Spleen (tissue), 11 donors: ENCODE measurements around the gene TICRR. TPM values are rescaled to one million over a fixed set of nuclear protein-coding genes. Genes with fewer than 3 reads are reported as not detected.

Experiments
- DNase-seq: peaks from one replicate; pipeline ENCODE4 v3.0.0-alpha.2; 2020
- H3K27ac ChIP-seq, 8 donors: fragments of 200-600 bp; sonication (generic) in 7 of 8; 1 replicate in 4 of 8; 2 replicates in 4 of 8; pipeline versions ENCODE4 v1.5.0 to v1.8.0; 2016 to 2021; ENCODE audit warnings: inconsistent platforms in 4 of 8, mild to moderate bottlenecking in 4 of 8, moderate library complexity in 1 of 8
- H3K27me3 ChIP-seq, 7 donors: fragments of 200-600 bp; sonication (generic) in 6 of 7; replicated peaks in 1 of 7; 1 replicate in 4 of 7; 2 replicates in 3 of 7; pipeline versions ENCODE4 v1.5.0 to v1.8.0; 2016 to 2021; ENCODE audit warnings: inconsistent platforms in 3 of 7, mild to moderate bottlenecking in 1 of 7
- H3K36me3 ChIP-seq, 6 donors: fragments of 200-600 bp; sonication (generic) in 5 of 6; 1 replicate in 4 of 6; 2 replicates in 2 of 6; pipeline versions ENCODE4 v1.5.0 to v1.8.0; 2016 to 2021; ENCODE audit warnings: inconsistent platforms in 2 of 6
- H3K4me1 ChIP-seq, 6 donors: fragments of 200-600 bp; sonication (generic) in 5 of 6; 1 replicate in 3 of 6; 2 replicates in 3 of 6; pipeline versions ENCODE4 v1.5.0 to v1.8.0; 2016 to 2021; ENCODE audit warnings: inconsistent platforms in 3 of 6
- H3K4me3 ChIP-seq, 8 donors: fragments of 200-600 bp; sonication (generic) in 7 of 8; 1 replicate in 4 of 8; 2 replicates in 4 of 8; pipeline versions ENCODE4 v1.5.0 to v1.8.0; 2016 to 2021; ENCODE audit warnings: inconsistent platforms in 4 of 8, mild to moderate bottlenecking in 4 of 8, moderate library complexity in 2 of 8
- H3K9me3 ChIP-seq, 8 donors: fragments of 200-600 bp; sonication (generic) in 7 of 8; 1 replicate in 4 of 8; 2 replicates in 4 of 8; pipeline versions ENCODE4 v1.5.0 to v1.8.0; 2016 to 2021; ENCODE audit warnings: inconsistent platforms in 4 of 8
- CTCF ChIP-seq, 11 experiments: fragments of 200-600 bp in 7 of 11; fragments of 450-650 bp in 4 of 11; sonication (generic) in 4 of 11; IDR thresholded peaks in 8 of 11; conservative IDR thresholded peaks in 3 of 11; 1 replicate in 7 of 11; 2 replicates in 4 of 11; pipeline versions ENCODE4 v1.4.0 to v1.8.0; 2016 to 2021; ENCODE audit warnings: antibody characterized with exemption in 11 of 11, inconsistent platforms in 4 of 11, mild to moderate bottlenecking in 1 of 11
- POLR2A ChIP-seq, 3 donors: fragments of 450-650 bp; IDR thresholded peaks; one replicate each; pipeline ENCODE4 v1.5.1; 2017; ENCODE audit warnings: antibody characterized with exemption in 3 of 3, mild to moderate bottlenecking in 1 of 3
- POLR2AphosphoS5 ChIP-seq, 3 donors: sonication (generic); formaldehyde crosslinking; IDR thresholded peaks; one replicate each; pipeline ENCODE4 v1.5.1; 2017; ENCODE audit warnings: antibody characterized with exemption in 3 of 3
- WGBS, 5 donors: extraction: QIAGEN DNeasy Blood & Tissue Kit in 3 of 5; methylation state at CpG; one replicate each; pipeline versions ENCODE4 v1.1.5 to v1.1.7; 2013 to 2018; 5-methylcytosine and 5-hydroxymethylcytosine counted together
- intact Hi-C: fragments of 100-400 bp; cut with DNase I; formaldehyde crosslinking; loops from one replicate; pipeline ENCODE4 v1.15.0; 2023; ENCODE audit warnings: low total_unique reads
- polyA plus RNA-seq, 3 donors: library from polyadenylated mRNA; stranded (reverse); fragments of 200-250 nt; gene quantifications; one replicate each; pipeline ENCODE4 v1.2.1, GENCODE V29; 2013
- total RNA-seq, 7 donors: library from RNA; depleted of rRNA in 3 of 7; stranded (reverse); fragments of >200 nt in 3 of 7; fragmentation: NEBNext Ultra II Directional in 4 of 7; extraction: Animal tissue kit (Norgen Biotek cat#: 25700) in 4 of 7; gene quantifications; one replicate each; pipeline versions ENCODE4 v1.1.0 to v1.2.1, GENCODE V29; 2016 to 2021
- donor health status: healthy with polysubstance abuse.
- donor health status: DM: no; HTN: no; CAD: no; lungs with moderate emphysema.
- donor health status: DM: no; HTN: no; CAD: no.
- donor health status: Bipolar disorder and iron deficiency.
- donor health status: healthy.
- donor health status: DM: no; HTN: no; CAD: no.
- donor health status: DM: yes; HTN: yes; CAD: no.

The TICRR gene
- total and polyA plus RNA-seq, 10 donors: 0.22 to 3.0 (median 1.00) TPM

- H3K36me3 ChIP-seq: no peaks in the 10 kb centered on the region
- WGBS, 5 donors: 78 to 91% (median 86%) methylated on average over 5 of the region's 5 CpGs
- DNase-seq: no peak
- no peaks in the 10 kb centered on the region for H3K4me1 ChIP-seq
- H3K27ac ChIP-seq: no peak overlapping the region
- peaks cover 0 to 7% (median 3%) of the 10 kb centered on the region in 8 donors for H3K9me3 ChIP-seq
- no peak for TF ChIP-seq CTCF (IDR thresholded peaks at IDR 0.05 in 8 of 11, conservative IDR thresholded peaks at IDR 0.05 in 3 of 11)
- TF ChIP-seq POLR2AphosphoS5 (IDR thresholded peaks at IDR 0.05): no peak
- TF ChIP-seq POLR2A (IDR thresholded peaks at IDR 0.05): no peak
- intact Hi-C loops: no loop called here
- H3K4me3 ChIP-seq: no peak overlapping the region
- H3K27me3 ChIP-seq: no peaks in the 10 kb centered on the region
Measured at GRCh38 chr15:89530976-89531375, 44.3 kb upstream of the TICRR start.

GRCh38 chr15:89531796-89532537 is 43.3 kb upstream of the TICRR start:
- WGBS, 5 donors: 65 to 79% (median 74%) methylated on average over 6 of the region's 6 CpGs
- peaks cover 0 to 8% (median 3%) of the 10 kb centered on the region in 8 donors for H3K9me3 ChIP-seq

GRCh38 chr15:89533861-89534544 is 41.3 kb upstream of the TICRR start:
- Histone ChIP-seq H3K27me3 (no peaks in the 10 kb centered on the region), H3K9me3 (peaks cover 0 to 23% (median 15%) of the 10 kb centered on the region in 8 donors), H3K27ac (no peak overlapping the region), H3K4me1 (no peaks in the 10 kb centered on the region), H3K36me3 (no peaks in the 10 kb centered on the region), H3K4me3 (no peak overlapping the region)
- DNase-seq: no peak
- TF ChIP-seq CTCF (IDR thresholded peaks at IDR 0.05 in 8 of 11, conservative IDR thresholded peaks at IDR 0.05 in 3 of 11): no peak
- no peak for TF ChIP-seq POLR2A (IDR thresholded peaks at IDR 0.05)
- TF ChIP-seq POLR2AphosphoS5 (IDR thresholded peaks at IDR 0.05): no peak
- intact Hi-C loops: no loop called here
- WGBS, 5 donors: 73 to 88% (median 83%) methylated on average over 4 of the region's 4 CpGs

More at GRCh38 chr15:89531796-89532537, 43.3 kb upstream of the TICRR start:
- no peak for DNase-seq
- Histone ChIP-seq H3K36me3 (no peaks in the 10 kb centered on the region), H3K4me3 (no peak overlapping the region), H3K4me1 (no peaks in the 10 kb centered on the region), H3K27me3 (no peaks in the 10 kb centered on the region), H3K27ac (no peak overlapping the region)
- intact Hi-C loops: no loop called here
- TF ChIP-seq POLR2AphosphoS5 (IDR thresholded peaks at IDR 0.05): no peak
- no peak for TF ChIP-seq POLR2A (IDR thresholded peaks at IDR 0.05)
- TF ChIP-seq CTCF (IDR thresholded peaks at IDR 0.05 in 8 of 11, conservative IDR thresholded peaks at IDR 0.05 in 3 of 11): no peak

GRCh38 chr15:89539027-89539426 is 36.2 kb upstream of the TICRR start:
- intact Hi-C loops: no loop called here
- H3K4me1 ChIP-seq: no peaks in the 10 kb centered on the region
- 72 to 87% (median 83%) methylated on average over 2 of the region's 2 CpGs for WGBS, 5 donors
- no peak overlapping the region for H3K4me3 ChIP-seq
- H3K9me3 ChIP-seq: peaks cover 0 to 25% (median 14%) of the 10 kb centered on the region in 8 donors
- H3K27me3 ChIP-seq: peaks cover 0 to 20% (median 0%) of the 10 kb centered on the region in 7 donors
- DNase-seq: no peak
- H3K27ac ChIP-seq: no peak overlapping the region
- TF ChIP-seq CTCF (IDR thresholded peaks at IDR 0.05 in 8 of 11, conservative IDR thresholded peaks at IDR 0.05 in 3 of 11) (no peak), POLR2A (IDR thresholded peaks at IDR 0.05) (no peak), POLR2AphosphoS5 (IDR thresholded peaks at IDR 0.05) (no peak)
- H3K36me3 ChIP-seq: no peaks in the 10 kb centered on the region
